ENCODE measurements around the gene ETV3.
"Not testable (repeated sequence)": the region's sequence is repeated elsewhere in the genome, so short reads cannot be mapped to it uniquely, and the experiment has no call there.

The ETV3 gene

DNA sequence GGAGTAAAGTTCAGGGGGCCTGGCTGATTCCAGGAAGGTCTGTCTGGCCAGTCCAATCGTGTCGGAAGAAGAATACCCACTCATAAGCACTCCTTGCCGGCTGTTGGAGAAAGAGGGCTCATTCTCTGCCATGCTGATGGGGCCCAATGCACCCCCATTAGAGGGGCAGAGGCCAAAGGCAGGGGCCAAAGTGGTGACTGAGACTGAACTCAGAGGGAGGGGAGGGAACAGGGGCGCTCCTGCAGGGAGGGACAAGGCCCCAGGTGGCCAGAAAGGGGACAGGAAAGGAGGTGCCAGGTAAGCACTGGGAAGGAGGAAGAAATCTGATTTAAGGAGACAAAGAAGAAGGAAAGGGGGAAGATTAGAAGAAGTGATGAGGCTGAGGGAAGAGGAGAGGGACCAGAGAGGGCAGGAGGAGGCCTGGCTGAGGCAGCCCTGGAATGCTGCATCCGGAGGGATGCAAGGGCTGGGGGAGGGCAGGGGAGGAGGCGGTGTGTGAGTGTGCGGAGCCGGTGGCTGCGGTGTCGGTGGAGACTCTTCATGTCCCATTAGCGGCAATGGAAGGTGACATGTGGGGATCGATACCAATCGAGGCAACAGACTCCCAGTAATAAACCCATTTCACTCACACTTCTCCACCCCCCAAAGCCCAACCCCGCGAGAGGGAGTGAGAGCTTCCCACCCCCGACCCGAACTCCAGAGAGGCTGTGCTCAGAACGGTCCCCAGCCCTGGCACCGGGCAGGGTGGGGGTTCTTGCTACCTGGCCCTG lies 26.6 kb downstream of the ETV3 start:
- DNase-seq = no peak

DNA sequence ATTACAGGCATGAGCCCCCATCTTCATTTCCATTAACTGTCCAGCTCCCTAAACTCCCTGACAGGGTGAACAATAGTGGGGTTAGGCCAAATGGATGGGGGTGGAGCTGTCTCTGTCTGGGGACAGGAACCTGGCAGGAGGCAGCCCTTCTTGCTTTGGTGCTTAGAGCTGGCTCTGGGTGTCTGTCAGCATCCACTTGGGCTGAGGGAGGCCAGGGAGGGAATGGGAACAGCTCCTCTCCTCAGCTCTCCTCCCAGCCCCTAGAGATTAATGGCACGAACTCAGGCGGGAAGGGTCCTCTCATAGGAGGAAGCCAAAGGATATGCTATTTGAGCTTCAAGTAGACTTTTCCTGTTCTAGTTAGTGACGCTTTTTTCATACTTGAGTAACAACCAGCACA lies 27.5 kb downstream of the ETV3 start:
- no peak for DNase-seq

DNA sequence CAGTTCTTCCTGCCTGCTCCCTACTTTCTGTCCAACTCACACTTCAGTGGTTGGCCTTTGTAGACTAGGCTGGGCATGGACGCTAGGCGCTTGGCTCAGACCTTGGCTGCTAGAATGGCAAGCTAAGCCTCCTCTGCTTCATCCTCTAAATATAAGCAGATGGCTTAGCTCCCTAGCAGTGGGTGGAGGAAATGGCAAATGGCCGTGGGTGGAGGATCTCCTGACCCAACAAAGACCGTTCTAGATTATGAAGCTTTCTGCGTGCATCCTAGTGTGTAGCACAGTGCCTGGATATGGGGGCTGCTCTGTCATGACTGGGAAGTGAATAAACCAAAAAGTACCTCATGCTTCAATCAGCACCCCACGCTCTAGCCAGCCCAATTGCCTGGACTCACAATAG lies 28.2 kb downstream of the ETV3 start:
- DNase-seq = peak; percentile 89 to 94 (median 91)

DNA sequence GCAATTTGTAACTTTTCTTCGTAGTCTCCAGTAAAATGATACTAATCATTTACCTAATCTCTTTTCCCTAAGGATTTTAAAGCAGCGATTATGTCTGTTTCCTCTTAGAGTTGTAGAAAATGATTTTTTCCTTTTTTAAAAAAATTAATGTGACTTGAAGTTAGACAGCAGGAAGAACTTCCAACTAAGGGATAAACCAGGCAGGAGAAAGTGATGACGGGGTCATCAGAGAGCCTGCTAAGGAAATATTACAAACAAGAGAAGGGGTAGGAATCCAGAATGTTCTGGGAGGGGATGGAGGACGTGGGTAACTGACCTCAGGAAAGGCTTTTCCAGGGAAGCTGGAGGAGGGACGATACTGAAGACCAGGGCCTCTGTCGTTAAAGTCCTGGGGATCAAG lies 29.7 kb downstream of the ETV3 start:
- no peak for DNase-seq

DNA sequence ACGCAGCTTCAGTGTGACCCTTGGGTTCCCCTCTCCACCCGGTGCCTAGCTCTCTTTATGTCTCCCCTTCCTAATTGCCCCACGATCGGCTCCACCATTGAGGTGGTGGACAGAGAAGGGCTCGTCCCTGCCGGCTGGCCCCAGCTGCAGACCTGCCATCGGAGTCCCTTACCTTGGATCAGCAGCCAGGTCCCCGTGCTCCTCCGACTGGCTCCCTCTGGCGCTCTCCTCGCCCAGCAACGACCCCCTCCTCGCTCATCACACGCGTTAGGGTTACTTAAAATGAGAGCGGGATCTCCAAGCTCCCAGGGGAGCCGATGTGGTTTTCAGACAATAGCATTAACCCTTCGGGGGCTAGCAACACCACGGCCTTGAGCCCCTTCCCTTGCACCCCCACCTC lies 30.5 kb downstream of the ETV3 start:
- DNase-seq = no peak

DNA sequence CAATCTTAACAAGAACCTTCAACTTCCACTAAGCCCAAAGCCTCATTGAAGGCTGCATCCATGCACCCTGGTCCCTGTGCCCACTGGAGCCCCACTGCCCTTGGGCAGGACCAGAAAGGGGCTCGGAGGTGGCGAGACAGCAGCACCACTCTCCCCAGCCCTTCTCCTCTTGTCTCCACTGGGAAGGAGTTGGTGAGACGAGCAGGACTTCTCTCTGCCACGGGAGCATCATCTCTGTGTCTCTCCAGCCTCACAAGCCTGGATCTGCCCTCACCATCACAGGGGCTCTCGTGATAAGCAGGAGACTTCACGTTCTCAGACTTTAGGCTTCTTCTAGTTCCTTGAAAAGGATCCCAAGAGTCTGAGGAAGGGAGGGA lies 31.4 kb downstream of the ETV3 start:
- no peak for DNase-seq

DNA sequence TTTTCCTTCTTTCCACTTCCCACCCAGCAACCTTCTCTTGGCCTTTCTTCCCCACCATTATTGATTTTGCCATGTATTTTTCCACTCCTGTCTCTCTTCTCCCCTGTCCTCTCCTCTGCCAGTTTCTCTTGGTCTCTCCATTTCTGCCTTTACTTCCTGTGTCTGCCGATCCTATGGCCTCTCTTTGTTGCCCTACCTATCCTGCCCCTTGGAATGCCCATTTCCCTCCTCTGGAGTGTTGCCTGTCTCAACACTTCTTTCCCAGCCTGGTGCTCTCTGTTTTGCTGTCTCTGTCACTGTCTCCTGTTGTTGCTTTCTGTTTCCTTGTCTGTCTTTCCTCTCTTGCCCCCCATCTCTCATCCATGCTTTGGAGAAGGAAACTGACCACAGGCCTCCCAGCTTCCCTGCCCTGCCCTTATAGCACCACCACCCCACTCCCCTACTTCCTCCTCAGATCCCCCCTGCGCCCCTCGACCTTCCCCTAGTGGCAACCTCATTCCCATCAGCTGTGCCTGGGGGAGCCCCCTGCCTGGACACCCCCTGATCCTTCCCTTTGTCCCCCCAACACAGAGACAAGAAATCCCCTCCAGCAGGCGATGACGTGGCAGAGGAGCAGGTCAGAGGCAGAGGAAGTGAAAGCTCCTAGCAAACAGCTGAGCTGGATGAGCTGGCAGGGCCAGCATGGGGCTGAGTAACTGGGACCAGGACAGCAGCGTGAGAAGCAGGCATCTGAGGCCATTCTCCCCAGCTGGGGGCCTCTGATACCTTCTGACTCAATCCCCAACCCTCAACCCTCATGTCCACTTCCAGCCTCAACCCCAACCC lies 32.0 kb downstream of the ETV3 start:
- DNase-seq = peak; percentile 98 to 100 (median 99)

DNA sequence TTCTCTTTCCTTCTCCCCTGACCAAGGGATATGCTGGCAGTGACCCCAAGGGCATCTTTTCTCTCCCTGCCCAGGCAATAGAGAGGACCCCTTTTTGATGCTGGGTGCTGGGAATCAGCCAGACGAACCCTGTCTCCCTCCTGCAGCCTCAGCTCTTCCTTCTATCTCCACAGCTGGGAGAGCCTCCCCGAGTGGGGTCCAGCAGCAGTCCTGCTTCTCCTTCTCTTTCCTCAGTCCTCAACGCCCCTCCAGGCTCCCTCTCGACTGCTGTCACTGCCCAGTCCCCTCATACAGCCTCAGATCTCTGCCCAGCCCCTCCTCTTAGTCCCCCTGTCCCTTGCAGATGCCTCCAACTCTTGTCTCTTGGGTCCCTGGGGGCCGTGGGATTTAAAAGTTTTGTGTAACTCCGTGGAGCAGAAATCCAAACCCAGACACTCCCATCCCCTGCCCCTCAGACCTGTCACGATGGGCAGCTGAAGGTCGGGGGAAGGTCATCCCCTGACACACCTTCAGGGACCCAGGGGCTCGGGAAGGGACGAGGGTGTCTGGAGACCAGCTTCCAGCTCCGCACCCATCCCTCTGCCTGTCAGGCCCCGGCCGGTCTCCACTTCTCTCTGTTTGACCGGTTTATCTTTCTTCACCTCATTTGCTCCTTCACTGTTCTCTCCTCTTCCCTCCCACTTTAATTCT lies 32.8 kb downstream of the ETV3 start:
- no peak for DNase-seq

DNA sequence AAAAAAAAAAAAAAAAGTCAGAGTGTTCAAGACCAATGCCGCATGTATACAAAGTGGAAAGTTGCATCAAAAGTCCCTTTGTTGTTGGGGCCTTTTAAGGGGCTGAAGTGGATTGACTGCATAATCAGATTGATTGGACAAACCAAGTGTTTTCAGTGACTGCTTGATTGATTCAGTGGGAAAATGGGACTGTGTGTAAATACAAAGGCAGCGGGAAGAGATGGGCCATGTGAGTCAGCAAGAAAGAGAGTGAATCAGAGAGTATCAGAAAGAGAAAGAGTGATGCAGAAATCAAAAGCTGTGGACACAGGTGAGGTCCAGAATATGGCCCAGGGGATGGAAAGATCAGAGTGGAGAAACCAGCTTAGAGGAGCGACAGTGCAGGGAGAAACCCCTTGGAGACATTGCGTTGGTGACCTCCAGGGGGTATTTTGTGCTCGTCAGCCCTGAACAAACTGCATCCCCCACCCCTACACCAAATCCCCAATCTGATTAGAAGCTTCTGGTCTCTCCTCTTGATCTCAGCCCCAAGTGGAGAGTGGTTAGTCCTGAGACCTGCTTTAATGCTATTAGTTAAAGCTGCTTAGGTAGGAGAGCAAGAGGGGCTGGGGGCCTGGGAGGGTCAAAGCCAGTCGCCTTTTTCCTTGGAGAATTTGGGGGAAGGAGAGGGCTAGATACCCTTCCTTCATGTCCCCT lies 33.4 kb downstream of the ETV3 start:
- DNase-seq = peak in 1 of 3 donors; percentile 42

DNA sequence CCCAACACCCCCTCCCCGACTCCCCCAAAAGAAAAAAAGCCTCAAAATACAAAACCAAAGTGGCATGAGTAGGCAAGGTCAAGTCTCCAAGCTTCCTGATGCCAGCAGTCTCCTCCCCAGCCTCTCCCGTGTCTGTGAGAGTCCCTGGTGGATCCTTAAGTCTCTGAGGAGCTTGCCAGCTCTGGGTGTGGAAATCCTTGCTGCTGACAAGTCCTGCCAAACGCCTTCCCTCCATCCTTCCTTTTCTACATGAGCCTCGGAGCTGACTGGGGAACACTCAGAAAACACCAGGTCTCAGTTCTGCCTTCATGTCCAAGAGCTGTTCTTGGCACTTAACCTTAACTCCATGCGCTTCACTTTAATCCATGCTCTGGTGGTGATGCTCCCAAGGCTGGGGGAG lies 34.9 kb downstream of the ETV3 start:
- DNase-seq = no peak

DNA sequence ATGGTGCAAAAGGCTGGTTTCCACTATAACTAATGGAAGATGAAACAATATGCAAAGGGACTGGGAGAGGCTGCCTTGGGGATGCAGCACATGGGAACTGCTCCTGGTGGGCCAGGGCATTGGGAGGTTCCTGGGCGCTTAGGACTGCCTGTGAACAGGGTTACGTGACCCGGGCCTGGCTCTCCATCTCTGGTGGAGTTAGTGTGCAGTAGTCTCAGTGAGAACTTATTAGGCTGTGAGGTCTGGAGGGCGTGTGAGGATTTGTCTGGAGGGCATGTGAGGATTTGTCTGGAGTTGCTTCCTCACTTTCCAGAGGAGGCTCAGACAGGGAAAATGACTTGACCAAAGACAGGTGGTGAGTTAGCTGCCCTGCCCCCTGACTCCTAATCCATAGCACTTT lies 37.0 kb downstream of the ETV3 start:
- DNase-seq = no peak

DNA sequence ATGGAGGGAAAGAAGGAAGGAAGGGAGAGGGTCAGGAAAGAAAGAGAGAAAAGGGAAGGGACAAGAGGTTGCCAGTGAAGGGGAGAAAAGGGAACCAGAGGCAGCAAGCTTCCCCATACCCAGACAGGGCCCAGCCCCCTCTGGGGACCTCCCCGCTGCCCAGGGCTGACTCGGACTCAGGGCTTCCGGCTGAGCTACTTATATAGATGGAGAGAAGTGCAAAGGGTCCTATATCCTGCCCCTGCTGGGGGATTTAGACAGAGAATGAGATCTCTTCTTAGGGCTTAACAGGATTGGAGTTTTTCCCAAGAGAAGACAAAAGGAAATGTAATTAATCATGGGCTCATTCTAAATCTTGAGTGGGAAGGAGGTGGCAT lies 38.6 kb downstream of the ETV3 start, which contains the start of gene ETV3L:
TSS of gene ETV3L (minus strand) at position 176 of the 377 bp plus-strand sequence. CDS start 285 bp downstream, outside the sequence.
- DNase-seq = peak; percentile 86 to 91 (median 86)

DNA sequence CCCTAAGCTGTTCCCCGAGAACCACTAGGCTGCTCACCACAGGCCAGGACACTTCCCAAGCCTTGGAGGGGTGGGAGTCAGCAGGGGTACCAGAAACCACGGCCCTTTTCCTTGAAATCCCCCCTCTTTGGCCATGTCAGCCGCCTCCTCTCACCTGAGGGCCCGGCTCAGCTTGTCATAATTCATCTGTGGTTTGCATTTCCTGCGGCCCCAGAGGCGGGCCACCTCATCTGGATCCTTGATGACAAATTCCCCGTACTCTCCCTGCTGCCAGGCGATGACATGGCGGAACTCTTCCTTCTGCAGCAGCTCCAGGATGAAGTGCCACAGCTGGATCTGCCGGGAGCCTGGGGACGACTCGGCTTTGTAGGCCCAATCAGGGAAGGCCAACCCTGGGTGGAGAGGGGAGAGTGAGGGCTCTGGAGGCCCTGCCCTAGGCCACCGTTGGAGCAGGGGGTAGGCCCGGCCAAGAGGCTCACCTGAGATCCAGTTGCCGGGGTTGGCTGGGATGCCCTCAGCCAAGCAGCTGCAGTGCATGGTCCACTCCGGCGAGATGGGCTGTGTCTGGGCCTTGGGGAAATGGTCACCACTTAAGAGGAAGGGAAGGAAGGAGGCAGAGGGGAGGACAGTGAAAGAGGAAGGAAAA lies 39.1 kb downstream of the ETV3 start:
- not testable (repeated sequence) for DNase-seq

DNA sequence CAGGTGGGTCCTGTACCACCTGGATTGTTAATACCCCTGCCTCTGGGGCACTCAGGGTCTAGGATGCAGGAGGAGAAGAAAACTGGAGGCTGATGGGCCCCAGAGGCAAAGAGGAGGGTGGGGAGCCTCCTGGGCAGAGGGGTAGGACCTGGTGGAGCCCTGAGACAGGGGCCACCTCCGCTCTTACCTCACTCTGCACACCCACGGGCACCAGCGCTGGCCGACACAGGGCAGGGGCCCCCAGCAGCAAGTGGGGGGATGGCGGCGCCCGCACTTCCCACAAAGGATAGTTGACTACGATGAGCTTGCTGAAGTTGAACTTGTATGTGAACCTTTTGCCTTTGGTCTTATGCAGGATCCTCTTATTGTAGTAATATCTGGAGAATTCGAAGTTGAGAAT lies 39.7 kb downstream of the ETV3 start:
- DNase-seq = no peak

DNA sequence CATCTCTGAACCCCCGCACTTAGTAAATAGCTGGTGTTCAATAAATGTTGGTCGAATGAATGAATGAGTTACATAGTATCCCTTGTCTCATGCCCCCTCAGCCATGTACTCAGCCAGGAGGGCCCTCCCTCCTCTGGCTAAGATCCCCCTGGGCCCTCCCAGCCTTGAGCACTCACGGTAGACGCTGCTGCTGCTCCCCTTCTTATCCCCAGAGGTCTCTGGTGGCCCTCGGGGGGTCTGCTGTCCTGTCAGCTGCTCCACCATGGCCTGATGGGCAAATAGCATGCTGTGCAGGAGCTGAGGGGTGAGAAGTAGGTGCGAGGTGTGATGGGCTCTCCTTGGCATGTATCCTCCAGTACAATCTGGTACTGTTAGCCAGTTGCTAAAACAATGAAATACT lies 40.5 kb downstream of the ETV3 start:
- DNase-seq = no peak

DNA sequence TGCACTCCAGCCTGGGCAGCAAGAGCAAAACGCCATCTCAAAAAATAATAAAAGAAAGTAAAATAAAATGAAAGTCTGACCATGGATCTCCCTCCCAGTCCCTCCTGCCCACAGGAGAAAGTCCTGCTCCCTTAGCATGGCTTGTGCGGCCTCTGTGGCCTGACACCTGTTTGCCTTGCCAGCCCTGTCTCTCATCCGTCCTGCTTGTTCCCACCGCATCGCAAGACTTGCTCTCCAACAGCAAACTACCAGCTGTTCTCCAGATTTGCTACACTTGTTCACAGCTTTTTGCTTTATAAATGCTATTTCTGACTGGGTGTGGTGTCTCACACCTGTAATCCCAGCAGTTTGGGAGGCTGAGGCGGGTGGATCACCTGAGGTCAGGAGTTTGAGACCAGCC lies 41.3 kb downstream of the ETV3 start:
- DNase-seq = no peak

DNA sequence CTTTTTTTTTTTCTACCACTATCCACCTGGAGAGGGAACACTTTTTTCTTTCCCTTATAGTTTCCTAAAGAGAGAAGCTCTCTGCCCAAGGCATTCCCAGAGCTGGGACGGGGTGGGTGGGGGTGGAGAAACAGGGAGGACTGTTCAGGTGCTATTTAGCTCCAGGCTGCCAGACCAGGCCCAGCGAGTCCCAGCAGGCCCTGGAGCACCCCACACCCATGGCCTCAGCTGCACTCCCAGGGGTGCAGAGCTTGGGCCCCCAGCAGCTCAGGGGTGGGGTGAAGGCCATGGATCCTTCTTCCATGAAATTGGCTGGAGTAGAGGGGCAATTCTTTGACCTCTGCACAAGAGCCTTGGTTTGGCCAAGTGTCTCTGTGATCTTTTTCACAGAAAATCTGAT lies 42.6 kb downstream of the ETV3 start:
- no peak for DNase-seq

DNA sequence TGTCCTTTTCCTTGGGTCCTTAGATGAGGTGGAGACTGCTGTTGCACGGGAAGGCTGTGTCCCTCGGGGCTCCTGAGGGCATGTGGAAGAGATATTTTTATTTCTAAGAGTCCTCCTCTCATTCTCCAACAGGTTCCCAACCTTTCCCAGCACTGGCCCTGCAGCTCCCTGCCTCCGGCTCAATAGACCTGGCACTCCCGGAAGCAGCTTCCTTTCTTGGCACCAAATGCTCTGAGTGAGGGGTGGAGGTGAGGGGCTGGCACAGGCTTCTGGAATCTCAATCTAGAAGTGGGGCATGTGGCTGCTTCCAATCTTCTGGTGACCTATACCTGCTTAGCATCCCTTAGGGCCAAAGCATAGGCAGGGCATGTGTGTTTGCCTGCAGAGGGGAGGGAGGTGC lies 43.1 kb downstream of the ETV3 start:
- DNase-seq = no peak

DNA sequence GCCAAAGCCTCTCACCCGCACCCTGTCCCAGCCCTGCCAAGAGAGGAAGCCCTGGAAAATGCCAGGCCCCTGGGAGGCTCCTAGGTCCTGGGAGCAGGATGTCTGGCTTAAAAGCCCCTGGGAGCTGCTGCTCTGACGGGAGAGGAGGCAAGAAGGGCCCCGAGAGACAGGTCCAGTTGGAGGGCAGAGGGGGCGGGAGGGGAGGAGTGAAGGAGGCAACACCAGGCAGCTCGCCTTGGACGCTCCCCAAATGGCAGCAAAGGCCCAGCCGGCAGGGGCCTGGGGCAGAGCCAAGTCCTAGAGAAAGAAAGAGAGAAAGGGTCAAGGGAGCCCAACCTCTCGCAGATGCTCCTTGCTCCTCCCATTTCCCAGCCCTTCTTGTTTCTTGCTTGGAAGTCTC lies 45.4 kb downstream of the ETV3 start:
- DNase-seq = no peak

DNA sequence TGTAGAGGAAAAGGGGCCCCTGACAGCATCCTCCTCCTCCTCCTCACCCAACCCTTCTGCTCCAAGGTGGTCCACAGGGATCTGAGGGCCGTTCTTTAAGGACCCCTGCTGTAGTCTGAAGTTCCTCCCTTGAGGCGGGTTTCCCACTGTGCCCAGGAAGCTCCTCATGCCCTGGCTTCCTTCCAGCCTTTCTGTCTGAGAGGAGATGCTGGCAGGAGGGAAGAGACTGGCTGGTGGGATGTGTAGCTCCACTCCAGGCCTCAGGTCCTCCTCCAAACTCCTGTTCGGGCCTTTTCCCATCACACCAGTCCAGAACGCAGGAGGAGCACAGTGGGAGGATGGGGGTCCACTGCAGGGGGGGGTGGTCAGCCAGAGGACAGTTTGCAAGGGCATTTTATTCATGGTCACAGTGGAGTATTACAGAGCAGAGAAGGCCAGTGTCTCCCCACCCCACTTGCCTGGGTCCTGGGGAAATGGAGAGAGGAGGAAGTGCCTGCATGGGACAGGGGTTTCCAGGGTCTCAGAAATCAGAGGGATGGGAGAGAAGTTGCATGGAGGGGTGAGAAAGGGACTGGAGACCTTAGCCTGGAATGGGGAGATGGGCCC lies 46.4 kb downstream of the ETV3 start:
- DNase-seq = no peak

DNA sequence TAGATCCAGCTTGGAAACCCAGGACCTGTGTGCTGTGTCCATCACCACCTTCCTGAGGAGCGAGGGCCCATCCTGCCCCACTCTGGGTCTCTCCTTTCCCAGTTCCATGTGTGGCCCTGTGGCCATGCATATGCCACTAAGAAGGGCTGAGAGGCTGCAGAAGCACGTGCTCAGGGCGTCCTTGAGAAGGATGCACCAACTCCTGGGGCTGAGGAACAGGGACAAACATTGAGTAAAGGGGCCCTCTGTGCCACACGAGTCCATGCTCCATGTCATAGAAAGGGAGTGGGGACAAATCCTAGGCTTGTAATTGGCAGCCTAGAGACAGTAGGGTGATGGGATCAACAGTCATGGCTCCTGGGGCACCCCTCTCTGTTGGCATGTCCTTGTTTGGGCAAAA lies 47.0 kb downstream of the ETV3 start:
- no peak for DNase-seq

DNA sequence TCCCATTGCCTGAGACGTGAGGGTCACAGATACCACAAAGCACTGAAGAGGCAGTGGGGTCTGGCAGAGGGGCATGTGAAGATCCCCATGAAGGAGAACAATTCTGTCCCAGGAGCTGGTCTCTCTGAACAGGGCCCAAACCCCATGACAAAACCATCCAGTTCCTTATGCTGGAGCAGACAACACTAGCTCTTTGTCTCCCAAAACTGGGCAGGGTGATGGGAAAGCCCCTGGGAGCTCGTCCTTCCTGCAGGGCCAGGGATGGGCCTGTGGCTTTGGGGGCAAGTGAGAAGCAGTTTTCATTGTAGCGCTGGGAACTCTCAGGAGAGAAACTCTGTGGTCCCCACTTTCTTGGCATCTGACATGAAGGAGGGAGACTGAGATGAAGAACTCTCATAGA lies 47.4 kb downstream of the ETV3 start:
- no peak for DNase-seq

Data from suppressor macrophage treated with lipopolysaccharide for 1 hour (primary cell).